Islet precursor cell (in vitro differentiated cells): ENCODE measurements around the gene CDC25C.
"Not testable (repeated sequence)": the region's sequence is repeated elsewhere in the genome, so short reads cannot be mapped to it uniquely, and the experiment has no call there.

ENCODE experiments used
- DNase-seq: peaks from one replicate; pipeline ENCODE4 v3.0.0-alpha.2; 2018

CDC25C gene

DNA sequence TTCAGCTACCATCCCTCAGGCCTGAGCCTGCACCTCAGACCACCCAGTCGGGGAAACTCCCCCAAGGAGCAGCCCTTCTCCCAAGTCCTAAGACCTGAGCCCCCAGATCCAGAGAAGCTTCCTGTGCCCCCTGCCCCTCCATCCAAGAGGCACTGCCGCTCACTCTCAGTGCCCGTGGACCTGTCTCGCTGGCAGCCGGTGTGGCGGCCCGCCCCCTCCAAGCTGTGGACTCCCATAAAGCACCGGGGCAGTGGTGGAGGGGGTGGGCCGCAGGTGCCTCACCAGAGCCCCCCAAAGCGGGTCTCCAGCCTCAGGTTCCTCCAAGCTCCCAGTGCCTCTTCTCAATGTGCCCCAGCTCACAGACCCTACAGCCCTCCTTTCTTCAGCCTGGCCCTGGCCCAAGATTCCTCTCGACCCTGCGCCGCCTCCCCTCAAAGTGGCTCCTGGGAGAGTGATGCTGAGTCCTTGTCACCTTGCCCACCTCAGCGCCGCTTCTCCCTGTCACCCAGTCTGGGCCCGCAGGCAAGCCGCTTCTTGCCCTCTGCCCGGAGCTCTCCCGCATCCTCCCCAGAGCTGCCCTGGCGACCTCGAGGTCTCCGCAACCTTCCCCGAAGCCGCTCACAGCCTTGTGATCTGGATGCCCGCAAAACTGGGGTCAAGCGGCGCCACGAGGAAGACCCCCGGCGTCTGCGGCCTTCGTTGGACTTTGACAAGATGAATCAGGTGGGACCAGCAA, 13.5 kb upstream of the CDC25C start:
- DNase-seq: no peak

DNA sequence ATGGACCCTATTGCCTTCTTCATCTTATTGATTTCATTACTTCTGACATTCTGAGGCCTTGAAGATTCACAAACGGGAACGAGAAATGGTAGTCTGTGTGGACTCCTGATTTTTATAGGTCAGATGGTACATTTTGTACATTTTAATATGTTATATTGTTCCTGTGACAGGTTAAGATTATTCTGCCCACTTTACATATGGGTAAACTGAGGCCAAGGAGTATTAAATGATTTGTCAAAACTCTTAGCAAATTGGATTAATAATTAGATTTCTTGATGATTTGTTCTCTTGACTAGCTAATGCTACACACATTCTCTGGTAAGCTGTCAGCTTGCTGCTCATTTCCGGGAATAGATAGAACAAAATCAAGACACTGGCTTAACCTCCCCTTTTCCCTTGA, 8.4 kb upstream of the CDC25C start:
- DNase-seq: no peak

DNA sequence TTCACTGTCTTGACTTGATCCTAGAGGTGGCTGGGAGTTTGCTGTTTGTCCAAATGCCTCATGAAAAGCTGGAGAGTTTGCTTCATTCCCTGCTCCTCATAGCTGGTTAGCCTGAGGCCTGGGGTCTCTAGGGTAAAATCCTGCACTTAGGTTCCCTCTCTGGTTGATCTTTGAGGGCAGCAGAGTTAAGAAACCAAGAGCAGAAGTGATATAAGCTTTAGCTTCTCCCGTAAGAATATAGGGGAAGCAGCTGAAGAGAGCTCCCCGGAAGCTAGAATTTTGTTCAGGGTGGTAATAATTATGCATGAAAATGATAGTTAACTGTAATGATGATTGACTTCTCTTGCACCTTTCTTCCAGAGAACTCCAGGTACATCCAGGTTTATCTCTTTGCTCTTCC, 7.9 kb upstream of the CDC25C start:
- no peak for DNase-seq

DNA sequence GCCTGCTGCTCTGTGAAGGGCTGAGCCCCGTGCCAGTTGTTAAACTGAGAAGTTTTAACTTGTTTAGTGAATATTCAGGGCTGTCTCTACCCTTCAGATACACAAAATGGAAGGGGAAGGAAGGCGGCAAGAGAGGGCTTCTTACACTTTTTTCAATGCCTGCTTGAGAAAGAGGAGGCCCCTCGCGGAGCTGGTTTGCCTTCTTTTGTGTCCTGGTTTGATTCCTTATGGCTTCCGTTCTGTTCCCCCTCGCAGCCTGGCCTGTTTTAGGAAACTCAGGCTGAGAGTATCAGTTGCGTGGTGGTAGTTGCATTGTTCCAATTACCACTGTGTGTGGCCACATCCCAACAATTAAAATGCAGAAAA, 7.5 kb upstream of the CDC25C start:
- peak; percentile 61 for DNase-seq

DNA sequence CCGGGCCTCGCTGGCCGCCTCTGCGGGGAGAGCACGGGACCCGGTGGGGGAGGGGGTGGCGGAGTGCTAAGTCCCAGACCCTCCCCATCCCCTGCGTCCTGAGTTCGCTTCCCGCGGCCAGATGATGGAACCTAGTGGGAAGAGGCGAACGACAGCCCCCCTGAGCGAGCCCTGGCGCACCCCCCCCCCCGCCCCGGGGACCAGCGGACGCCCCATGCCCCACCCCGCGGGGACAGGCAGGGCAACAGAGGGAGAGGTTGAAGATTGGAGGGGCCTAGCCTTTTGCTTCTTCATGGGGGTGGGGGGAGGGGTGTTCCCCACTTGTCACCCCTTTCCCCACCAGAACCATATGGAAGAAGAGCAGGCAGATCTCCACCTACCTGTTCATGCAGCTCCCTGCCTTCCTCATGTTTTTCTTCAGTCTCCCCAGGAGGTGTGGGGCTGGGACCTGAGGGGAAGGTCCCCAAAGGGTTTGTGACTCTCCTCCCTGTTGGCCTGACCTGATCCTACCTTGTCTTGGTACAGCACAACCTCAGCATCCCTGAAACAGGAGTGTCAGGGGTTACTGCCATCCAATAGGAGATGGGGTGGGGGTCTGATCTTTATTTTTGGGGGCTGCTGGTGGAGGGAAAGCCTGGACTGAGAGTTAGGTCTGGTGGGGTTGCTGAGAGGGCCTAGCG, 6.9 kb upstream of the CDC25C start:
- no peak for DNase-seq

DNA sequence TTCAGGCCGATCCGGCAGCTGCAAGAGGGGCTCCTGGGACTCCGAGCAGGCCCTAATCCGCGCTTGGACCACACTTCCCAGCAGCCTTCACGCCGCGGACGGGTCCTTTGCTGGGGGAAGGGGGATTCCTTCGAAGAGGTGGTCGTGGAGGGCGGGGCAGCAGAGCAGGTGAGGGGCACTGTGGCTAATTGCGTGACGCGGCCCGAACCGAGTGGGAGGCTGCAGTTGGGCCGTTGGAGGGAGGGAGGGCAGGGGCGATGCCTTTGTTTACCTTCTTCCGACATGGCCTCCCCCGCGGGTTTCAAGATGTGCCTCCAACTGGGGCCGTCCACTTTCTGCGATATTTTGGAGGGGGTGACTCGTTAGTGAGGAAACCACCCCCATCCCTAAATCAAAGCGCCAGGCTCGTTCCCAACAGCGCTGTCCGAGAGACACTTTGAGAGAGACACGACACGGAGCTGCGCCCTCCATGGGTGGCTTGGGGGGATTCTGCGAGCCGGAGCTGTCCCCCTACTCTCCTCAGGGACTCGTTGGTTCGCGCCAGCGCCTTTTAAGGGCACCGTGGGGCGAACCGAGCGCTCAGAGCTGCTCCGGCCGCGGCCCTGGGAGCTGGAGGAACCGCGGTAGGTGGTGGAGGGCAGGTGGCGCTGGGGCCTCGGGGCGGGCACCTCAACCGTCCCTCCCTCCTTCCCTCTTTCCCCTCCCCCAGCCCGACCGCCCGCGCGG, 6.2 kb upstream of the CDC25C start, which contains the start of gene FAM53C:
Gene FAM53C, plus strand, starts transcription at position 582 of the 726 bp plus-strand sequence. CDS start 3,070 bp downstream, outside the sequence.
- peak; percentile 97 for DNase-seq

DNA sequence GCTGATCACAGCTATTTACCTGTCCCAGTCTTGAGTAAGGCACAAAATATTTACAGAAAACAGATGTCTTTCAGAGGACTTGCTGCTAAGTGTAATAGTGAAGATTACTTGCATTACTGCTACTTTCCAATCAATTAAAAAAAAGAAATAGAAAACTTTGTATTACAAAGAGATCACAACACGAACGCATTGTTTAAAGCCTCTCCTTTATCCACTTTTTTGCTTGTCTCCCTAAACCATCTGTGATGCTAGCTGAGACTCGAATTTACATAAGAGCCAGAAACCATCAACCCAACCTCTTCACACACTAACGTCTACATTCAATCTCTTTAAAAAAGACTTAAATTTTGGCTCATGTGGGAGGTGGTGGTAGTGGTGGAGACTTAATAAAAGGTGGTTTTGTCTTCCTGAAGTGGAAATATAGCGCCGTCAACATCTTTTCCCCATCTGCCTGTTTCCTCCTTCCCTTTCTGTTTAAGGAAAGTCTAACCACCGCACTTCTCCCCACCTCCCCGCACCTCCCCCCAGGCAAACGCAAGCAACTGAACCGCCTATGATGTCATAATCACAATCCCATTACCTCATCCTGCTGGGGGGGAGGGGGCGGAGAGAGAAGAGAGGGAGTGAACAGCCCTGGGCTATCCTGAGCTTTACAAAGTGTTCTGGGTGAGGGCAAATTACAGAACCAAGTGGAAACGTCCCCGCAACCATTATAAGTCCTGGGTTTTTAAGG, 5.5 kb upstream of the CDC25C start:
- no peak for DNase-seq

DNA sequence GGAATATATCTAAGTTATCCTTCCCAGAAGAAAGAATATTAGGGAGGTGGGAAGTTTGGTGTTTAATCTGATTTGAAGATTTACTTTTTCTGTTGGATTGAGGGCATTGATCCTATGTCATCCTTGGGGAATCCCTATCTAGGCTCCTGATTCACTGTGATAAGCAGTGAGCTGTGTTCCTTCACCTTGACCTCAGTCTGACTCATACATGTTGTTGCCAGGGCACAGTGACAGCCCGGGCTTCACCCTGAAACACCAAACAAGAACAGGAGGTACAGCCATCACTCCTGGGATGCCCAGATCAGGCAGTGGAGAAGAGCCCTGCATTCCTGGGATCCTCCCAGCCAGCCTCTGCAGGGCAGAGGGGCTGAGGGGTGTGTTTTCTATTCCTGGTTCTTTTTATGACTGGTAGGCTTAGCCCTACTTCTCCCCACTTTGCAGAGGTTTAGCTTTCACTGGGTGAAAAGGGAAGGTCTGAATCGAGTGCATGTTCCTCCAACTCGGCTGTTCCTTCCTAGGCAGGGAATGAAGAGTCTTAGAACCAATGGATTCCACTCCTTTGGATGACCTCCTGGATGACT, 3.4 kb upstream of the CDC25C start:
- DNase-seq: no peak

DNA sequence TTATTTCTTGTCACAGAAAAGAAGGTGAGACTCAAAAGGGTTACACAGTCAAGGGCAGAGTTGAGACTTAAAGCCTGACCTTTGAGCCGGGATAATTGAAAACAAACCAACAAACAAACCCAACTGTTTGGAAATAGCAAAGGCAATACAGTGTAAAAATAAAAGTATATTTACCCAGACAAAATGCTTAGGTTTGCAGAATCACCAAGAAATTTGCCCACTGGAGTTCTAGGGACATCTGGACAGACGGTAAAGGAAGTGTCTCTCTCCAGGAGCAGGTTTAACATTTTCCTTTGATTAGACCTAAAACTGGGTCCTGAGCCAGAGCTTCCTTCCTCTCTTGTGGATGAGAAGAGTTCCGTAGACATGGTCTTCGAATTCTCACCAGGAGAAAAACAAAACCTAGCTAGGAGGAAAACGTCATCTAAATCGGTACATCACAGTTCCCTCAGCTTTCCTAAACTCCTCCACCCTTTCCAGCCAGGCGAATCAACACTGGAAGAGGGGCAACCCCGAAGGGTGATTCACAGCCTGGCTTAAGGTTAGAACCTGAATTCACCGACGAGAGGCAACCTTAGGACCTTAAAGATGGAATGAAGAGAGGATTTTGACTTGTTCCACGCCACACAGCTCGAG, 673 bp downstream of the CDC25C start:
- DNase-seq: peak; percentile 59

DNA sequence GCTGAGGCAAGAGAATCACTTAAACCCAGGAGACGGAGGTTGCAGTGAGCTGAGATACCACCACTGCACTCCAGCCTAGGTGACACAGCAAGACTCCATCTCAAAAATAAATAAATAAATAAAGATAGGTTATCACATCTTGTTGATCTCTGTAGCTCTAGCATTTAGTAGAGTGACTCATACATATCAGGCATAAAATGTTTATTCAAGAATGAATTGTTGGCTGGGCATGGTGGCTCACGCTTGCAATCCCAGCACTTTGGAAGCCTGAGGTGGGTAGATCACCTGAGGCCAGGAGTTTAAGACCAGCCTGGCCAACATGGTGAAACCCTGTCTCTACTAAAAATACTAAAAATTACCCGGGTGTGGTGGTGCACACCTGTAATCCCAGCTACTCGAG, 13.4 kb downstream of the CDC25C start:
- not testable (repeated sequence) for DNase-seq

DNA sequence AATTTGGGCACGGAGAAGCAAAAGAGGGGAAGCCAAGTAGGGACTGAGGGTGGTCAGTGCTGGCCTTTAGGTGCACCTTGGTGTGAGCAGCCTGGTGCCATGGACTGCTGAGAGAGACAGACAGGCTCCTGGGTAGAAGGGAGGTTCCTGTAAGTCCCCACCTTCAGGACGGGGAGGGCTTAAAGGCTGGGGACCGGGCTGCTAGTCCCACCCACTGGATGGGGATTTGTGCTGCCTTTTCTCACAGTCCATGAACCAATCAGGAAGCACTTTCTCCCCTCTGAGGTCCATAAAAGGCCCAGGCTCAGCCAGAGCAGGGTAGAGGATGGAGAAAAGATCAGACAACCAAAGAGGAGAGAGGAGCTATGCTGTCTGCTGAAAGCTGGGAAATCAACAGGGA, 15.2 kb downstream of the CDC25C start:
- DNase-seq: peak; percentile 55

DNA sequence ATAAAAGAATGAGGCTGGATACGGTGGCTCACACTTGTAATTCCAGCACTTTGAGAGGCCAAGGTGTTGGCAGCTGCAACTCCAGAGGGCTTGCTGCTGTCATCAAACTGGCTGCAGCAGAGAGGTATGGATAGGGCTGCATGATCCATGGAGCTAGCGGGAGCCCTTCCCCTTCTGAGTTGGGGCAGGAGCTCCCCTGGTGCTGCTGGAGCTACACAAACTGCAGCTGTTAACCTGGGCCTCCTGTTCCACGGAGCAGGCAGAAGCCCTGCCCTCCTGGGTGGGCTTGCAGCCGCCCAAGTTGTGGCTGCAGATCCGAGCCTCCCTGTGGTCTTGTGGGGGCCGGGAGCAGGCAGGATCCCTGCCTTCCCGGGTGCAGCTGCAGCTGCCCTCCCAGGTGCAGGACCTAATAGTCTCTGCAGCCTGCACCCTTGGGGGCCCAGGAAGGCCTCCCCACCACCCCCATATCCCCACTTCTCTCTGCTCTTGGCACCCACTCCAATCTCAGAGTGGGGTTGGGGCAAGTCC, 15.8 kb downstream of the CDC25C start:
- DNase-seq: no peak

DNA sequence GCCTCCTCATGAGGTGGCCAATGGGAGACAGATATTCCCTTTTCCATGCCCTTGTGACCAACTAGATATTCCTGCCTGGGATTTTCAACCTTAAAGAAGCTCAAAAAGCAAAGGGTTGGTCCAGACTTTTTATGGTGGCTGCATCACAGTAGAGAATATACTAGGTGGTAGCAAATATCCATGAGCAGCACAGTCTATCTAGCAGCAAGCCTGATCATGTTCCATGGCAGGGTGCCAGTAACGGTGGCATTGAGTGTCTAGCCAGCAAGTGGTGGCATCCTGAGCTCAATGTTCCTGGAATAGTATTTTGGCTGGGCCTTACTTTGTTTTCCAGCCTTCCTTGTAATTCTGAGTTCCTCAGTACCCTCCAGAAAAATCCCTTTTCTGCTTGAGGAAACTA, 25.8 kb downstream of the CDC25C start:
- DNase-seq: no peak

DNA sequence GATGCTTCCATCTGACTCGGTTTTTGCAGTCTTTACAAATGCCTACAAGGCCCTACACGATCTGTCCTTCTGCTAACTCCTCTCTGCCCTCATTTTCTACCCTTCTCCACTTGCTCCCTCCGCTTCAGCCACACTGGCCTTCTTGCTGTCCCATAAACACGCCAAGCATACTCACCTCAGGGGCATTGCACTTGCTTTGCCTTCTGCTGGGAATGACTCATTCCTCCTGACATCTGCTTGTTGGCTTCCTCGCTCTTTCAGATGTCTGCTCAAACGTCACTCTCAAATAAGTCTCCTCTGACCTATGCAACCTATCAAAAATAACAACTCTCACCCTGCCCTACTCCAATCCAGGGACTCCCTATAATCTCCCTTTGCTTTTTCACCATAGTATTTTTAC, 28.2 kb downstream of the CDC25C start:
- DNase-seq: peak; percentile 76

DNA sequence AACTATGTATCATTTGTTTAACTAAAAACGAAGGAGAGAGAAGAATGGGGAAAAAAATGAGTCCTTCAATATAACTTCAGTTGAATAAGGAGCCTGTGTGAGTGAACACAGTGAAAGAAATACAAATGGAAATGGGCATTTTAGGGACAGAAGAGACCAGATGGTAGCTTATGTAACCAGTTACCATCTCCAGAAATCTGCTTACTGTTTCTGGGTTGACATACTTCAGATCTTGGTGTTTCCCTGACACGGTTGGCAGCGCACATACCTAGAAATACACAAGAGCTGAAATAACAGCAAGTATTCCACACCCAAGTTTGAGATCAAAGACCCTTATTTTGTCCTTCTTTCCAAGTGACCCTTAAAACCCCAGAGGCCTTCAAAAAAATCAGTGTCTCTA, 42.3 kb downstream of the CDC25C start:
- DNase-seq: no peak

DNA sequence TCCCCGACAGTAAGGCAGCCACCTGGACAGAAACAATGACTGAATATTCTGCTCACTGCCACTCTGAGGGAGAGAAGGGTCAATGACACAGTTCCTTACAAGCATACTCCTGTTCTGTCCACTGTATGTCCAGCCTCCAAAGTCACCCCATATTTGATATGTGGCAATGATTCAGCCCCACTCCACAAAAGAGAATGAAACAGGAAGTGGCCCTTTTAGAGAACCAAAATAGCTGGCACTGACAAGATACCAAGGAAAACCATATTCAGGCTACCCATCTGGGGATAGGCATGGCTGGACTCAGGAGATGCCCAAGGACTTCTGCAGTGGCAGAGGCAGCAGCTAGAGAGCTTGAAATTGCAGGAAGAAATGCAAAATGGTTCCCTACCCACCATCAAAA, 44.4 kb downstream of the CDC25C start:
- DNase-seq: no peak

DNA sequence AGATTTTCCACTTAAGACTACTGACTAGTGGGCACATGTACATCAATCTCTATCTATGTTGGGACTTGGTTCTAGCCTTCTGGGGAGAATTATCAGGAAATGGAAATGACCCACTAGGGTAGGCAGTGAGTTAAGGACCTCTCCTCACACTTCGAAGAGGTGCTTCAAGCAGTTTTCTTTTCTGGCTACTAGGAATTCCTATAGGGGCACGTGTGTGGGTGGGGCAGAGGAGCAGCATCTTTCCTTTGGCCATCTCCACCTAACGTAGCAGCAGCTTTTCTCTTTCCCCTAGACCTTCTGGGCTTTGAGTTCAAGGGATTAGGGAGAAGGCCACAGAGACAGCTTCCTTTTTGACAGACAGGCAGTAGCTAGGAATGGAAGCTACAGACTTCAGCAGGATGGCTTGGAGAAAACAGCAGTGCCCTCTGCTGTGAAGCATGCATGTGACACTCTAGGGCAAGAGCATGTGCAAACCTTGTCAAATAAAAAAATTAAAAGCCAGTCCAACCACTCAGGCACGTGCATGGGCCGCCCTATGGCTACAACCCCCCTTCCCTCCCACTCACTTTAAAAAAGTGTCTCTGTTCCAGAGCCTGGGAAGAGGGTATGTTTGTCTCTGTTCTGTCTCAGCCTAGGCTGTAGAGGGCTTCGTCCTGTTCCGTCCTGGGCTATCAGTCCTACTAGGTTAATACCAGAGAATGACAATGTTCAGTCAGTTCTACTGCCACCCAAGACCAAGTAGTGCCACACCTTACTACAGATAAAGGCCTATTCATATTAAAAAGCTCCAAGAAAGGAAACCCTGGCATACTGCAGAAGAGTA, 48.5 kb downstream of the CDC25C start:
- peak; percentile 88 for DNase-seq

DNA sequence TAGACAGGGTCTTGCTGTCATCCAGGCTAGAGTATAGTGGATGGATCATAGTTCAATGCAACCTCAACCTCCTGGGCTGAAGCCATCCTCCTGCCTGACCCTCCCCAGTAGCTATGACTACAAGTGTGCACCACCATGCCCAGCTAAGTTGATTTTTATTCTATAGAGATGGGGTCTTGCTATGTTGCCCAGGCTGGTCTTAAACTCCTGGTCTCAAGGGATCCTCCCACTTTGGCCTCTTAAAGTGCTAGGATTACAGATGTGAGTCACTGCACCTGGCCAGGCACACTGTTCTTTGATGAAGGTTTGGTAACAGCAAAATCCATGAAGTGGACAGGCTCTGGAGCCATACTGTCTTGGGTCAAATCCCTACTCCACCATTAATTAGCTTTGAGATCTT, 50.7 kb downstream of the CDC25C start:
- DNase-seq: no peak

DNA sequence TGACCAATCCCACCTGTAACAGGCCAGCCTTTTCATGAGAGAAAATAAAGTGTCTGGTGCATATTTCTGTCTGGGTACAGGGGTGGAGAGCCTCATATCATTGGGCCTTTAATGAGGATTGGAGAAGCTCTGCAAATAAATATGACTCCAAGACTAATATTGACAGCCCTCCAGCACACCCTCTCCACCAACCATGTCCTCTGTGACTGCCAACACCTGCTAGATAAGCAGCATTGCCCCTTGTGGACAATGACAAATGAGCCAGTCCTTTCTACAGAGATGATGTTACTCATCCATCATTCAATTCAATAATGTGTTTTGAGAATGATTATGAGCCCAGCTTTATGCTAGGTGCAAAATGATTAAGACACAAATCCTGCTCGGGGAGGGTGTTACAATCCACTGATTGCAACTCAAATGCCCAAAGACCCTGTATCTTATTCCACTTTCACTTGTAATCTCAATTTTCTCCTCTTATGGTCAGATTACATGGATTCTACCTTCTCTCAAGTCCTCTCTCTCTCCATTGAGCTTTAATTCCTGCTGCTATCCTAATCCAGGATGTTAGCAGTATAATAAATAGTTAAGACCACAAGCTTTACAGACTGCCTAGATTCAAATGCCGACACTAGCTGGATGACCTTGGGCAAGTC, 55.1 kb downstream of the CDC25C start:
- no peak for DNase-seq

DNA sequence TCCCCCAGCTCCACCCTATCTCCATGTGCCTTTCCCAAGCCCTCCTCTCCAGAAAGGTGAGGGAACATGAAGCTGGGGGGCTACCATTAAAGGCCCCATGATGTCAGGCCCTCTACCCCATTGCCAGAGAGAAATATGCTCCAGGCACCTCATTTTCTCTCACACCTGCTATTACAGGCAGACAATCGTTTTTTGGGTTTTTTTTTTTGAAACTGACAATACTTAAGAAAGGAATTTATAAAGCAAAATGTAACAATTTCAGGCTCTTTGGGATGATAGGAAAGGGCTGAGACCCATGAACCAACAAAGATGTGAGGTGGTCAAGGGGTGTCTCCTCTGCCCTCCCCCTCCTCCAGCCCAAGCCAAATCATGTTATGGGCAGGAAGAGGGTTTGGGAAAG, 55.7 kb downstream of the CDC25C start:
- no peak for DNase-seq

DNA sequence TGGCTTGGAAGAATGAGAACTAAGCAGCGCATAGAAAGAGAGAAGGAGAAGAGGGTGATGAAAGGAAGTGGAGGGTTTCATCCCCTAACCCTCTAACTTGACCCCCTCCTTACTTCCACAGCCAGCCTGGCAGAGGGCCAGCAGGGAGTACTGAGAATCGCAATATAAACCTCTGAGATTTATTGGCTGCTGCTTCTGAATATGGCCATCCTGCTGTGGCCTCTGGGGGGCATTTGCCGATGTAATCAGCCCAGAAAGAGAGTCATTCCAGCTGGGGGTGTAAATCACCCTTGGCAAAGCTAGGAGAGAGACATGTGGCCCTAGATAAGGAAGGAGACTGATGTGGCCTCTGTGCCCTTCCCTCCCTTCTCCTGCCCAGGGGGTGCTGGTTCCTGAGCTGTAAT, 56.2 kb downstream of the CDC25C start:
- DNase-seq: no peak
